SK-N-SH (cell line): ENCODE results near the gene PCYT1A. TPM values are rescaled to one million over a fixed set of nuclear protein-coding genes. Genes with fewer than 3 reads are reported as not detected.

Experiments used
- CTCF ChIA-PET: fragments of 300-600, 350-600 bp; formaldehyde crosslinking; extraction: SDS; loops from one replicate; lab custom pipeline; 2021; lab: Yijun Ruan, JAX
- POLR2A ChIA-PET: fragments of 350-600 bp; sonication (Branson Sonifier 250); formaldehyde crosslinking; extraction: SDS; loops from one replicate; lab custom pipeline; 2020; ENCODE audit warnings: antibody characterized with exemption, inconsistent platforms; lab: Yijun Ruan, JAX
- DNase-seq: peaks from one replicate; pipeline ENCODE4 v3.0.0; 2012
- H2AFZ ChIP-seq: fragments of 200-600 bp; sonication (generic); 2 replicates; pipeline ENCODE4 v1.8.1; 2016; ENCODE audit warnings: antibody characterized with exemption, mild to moderate bottlenecking, low read depth
- H3F3A ChIP-seq: fragments of 200-600 bp; sonication (generic); replicated peaks from 2 replicates; pipeline ENCODE3; 2016; ENCODE audit warnings: antibody characterized with exemption, mild to moderate bottlenecking; ENCODE audit not compliant: insufficient read depth
- H3K27ac ChIP-seq, 2 experiments: fragments of 200-500 bp in 1 of 2; fragments of 200-600 bp in 1 of 2; sonication (Bioruptor generic) in 1 of 2; sonication (generic), shearing (Covaris generic) in 1 of 2; 2 replicates each; pipeline versions ENCODE4 v1.5.1 to v1.6.1; 2014 to 2016; ENCODE audit warnings: low read depth in 2 of 2, inconsistent platforms in 1 of 2, low read length in 1 of 2, mild to moderate bottlenecking in 1 of 2, mixed read lengths in 1 of 2
- H3K27me3 ChIP-seq: fragments of 200-600 bp; sonication (generic), shearing (Covaris generic); 2 replicates; pipeline ENCODE4 v1.6.1; 2016; ENCODE audit warnings: mixed run types; ENCODE audit not compliant: insufficient read depth
- H3K36me3 ChIP-seq, 2 experiments: fragments of 200-500 bp in 1 of 2; fragments of 200-600 bp in 1 of 2; sonication (Bioruptor generic) in 1 of 2; sonication (generic) in 1 of 2; replicated peaks in 1 of 2; 2 replicates each; pipeline versions ENCODE3 to v1.5.1; 2014 to 2016; ENCODE audit warnings: low read length in 1 of 2, mild to moderate bottlenecking in 1 of 2; ENCODE audit not compliant: insufficient read depth in 2 of 2, control insufficient read depth in 1 of 2
- H3K4me1 ChIP-seq, 2 experiments: fragments of 200-500 bp in 1 of 2; fragments of 200-600 bp in 1 of 2; sonication (Bioruptor generic) in 1 of 2; sonication (generic), shearing (Covaris generic) in 1 of 2; 2 replicates each; pipeline versions ENCODE4 v1.5.1 to v1.6.1; 2014 to 2016; ENCODE audit warnings: low read depth in 1 of 2, low read length in 1 of 2, mixed run types in 1 of 2; ENCODE audit not compliant: insufficient read depth in 2 of 2, control insufficient read depth in 1 of 2
- H3K4me2 ChIP-seq: fragments of 200-600 bp; sonication (generic), shearing (Covaris generic); 2 replicates; pipeline ENCODE4 v1.6.1; 2017; ENCODE audit warnings: mixed run types
- H3K4me3 ChIP-seq, 2 experiments: fragments of 200-500 bp in 1 of 2; fragments of 200-600 bp in 1 of 2; sonication (Bioruptor generic) in 1 of 2; sonication (generic), shearing (Covaris generic) in 1 of 2; 2 replicates each; pipeline versions ENCODE4 v1.5.1 to v1.8.1; 2014 to 2016; ENCODE audit warnings: low read depth in 2 of 2, inconsistent platforms in 1 of 2, low read length in 1 of 2, mild to moderate bottlenecking in 1 of 2, mixed read lengths in 1 of 2, moderate library complexity in 1 of 2
- H3K79me2 ChIP-seq: fragments of 200-600 bp; sonication (generic); 2 replicates; pipeline ENCODE4 v1.8.1; 2017; ENCODE audit warnings: mild to moderate bottlenecking; ENCODE audit not compliant: insufficient read depth
- H3K9ac ChIP-seq: fragments of 200-600 bp; sonication (generic); 2 replicates; pipeline ENCODE4 v1.6.1; 2017; ENCODE audit warnings: mixed run types
- H3K9me2 ChIP-seq: fragments of 200-600 bp; sonication (generic); 2 replicates; pipeline ENCODE4 v1.6.1; 2017; ENCODE audit warnings: mixed run types
- H3K9me3 ChIP-seq: fragments of 200-600 bp; sonication (generic); 2 replicates; pipeline ENCODE4 v1.6.1; 2017; ENCODE audit warnings: mixed run types, mild to moderate bottlenecking, moderate library complexity
- H4K20me1 ChIP-seq: fragments of 200-600 bp; sonication (generic); 2 replicates; pipeline ENCODE4 v1.6.1; 2017; ENCODE audit warnings: mild to moderate bottlenecking, mixed run types; ENCODE audit not compliant: insufficient read depth
- CHD2 ChIP-seq: fragments of 150-350 bp; IDR thresholded peaks from 2 replicates; pipeline ENCODE4 v1.6.1; 2018; ENCODE audit warnings: low read length; ENCODE audit not compliant: partially characterized antibody
- FOSL2 ChIP-seq: IDR thresholded peaks from 2 replicates; pipeline ENCODE4 v1.4.0; 2012; ENCODE audit warnings: low read depth, mild to moderate bottlenecking, moderate library complexity, borderline replicate concordance
- NRF1 ChIP-seq: IDR thresholded peaks from 2 replicates; pipeline ENCODE4 v1.6.1; 2012; ENCODE audit warnings: low read depth, mild to moderate bottlenecking, low read length
- REST ChIP-seq: IDR thresholded peaks from 2 replicates; pipeline ENCODE4 v1.6.1; 2012; ENCODE audit warnings: mild to moderate bottlenecking, low read depth, low read length, moderate library complexity
- YY1 ChIP-seq: IDR thresholded peaks from 2 replicates; pipeline ENCODE4 v1.4.0; 2012; ENCODE audit warnings: low read depth, mild to moderate bottlenecking
- WGBS: methylation state at CpG from one replicate; pipeline ENCODE4 v1.1.6; 2017; ENCODE audit warnings: low lambda C conversion rate; 5-methylcytosine and 5-hydroxymethylcytosine counted together
- polyA plus RNA-seq, 3 experiments: library from polyadenylated mRNA; depleted of rRNA; stranded (reverse); fragments of >200 nt; gene quantifications; 2 replicates each; pipeline ENCODE4 v1.2.3, GENCODE V29; 2012

PCYT1A gene
- polyA plus RNA-seq, 1 of the 3 experiments (the other 2 are of a cell fraction): 45.9 TPM

GRCh38 chr3:196227629-196228493 lies 59.7 kb downstream of the PCYT1A start (continued):
- TF ChIP-seq REST (no peak), FOSL2 (no peak)
- TF ChIP-seq, all 33 proteins: peak for 0

- CTCF ChIA-PET: no interaction called here
- Histone ChIP-seq H3K4me1 (no peaks in the 10 kb centered on the region; a peak in 1 of 4 replicates), H3K4me3 (no peak overlapping the region), H3F3A (no peaks in the 10 kb centered on the region), H3K36me3 (no peaks in the 10 kb centered on the region), H2AFZ (no peak overlapping the region), H3K9ac (no peak overlapping the region), H3K27me3 (no peaks in the 10 kb centered on the region), H4K20me1 (no peaks in the 10 kb centered on the region), H3K79me2 (no peaks in the 10 kb centered on the region), H3K4me2 (no peak overlapping the region)
- 75% methylated on average over 12 of the region's 14 CpGs for WGBS
- no peak for DNase-seq
- POLR2A ChIA-PET: no interaction called here
- no peak for TF ChIP-seq CHD2
- TF ChIP-seq YY1: no peak
- TF ChIP-seq NRF1: no peak
- TF ChIP-seq, all 33 proteins: peak for 0
- Histone ChIP-seq H3K9me2 (no peaks in the 10 kb centered on the region), H3K27ac (no peak overlapping the region), H3K9me3 (no peaks in the 10 kb centered on the region)
These were observed 60.4 kb downstream of the PCYT1A start for GRCh38 chr3:196227121-196227561.

- no peaks in the 10 kb centered on the region for H3K9me3 ChIP-seq
- no peaks in the 10 kb centered on the region for H3K79me2 ChIP-seq
- no peak for TF ChIP-seq NRF1
- ChIA-PET CTCF (no interaction called here), POLR2A (no interaction called here)
- no peak overlapping the region for H3K9ac ChIP-seq
- H3K4me2 ChIP-seq: no peak overlapping the region
- no peak overlapping the region for H3K27ac ChIP-seq
- WGBS: 88% methylated on average over 15 of the region's 15 CpGs
- no peaks in the 10 kb centered on the region for H3F3A ChIP-seq
- no peaks in the 10 kb centered on the region for H3K27me3 ChIP-seq
- H4K20me1 ChIP-seq: no peaks in the 10 kb centered on the region
- H2AFZ ChIP-seq: no peak overlapping the region
- H3K36me3 ChIP-seq: no peaks in the 10 kb centered on the region
- no peak for DNase-seq
- no peaks in the 10 kb centered on the region for H3K9me2 ChIP-seq
- H3K4me1 ChIP-seq: no peaks in the 10 kb centered on the region; a peak in 1 of 4 replicates
- H3K4me3 ChIP-seq: no peak overlapping the region
These were observed 61.7 kb downstream of the PCYT1A start for GRCh38 chr3:196225763-196226364.
